ENCODE measurements around the gene ZFYVE9. TPM values are rescaled to one million over a fixed set of nuclear protein-coding genes. Genes with fewer than 3 reads are reported as not detected.
"Not testable (repeated sequence)": the region's sequence is repeated elsewhere in the genome, so short reads cannot be mapped to it uniquely, and the experiment has no call there.

ZFYVE9 gene
- total RNA-seq, 4 donors from 2014 or later = 12.7 to 31.1 (median 16.2) TPM

GRCh38 chr1:52368383-52369172 lies 226.7 kb downstream of the ZFYVE9 start:
- WGBS, 2 donors = 6 to 14% methylated on average over 11 to 38 of the region's 51 CpGs
- Histone ChIP-seq H3K9me3 (no peaks in the 10 kb centered on the region), H3K4me3 (peak overlapping the region; percentile 50 to 73 (median 52)), H3K27me3 (no peaks in the 10 kb centered on the region), H3K36me3 (peaks cover 0 to 15% (median 0%) of the 10 kb centered on the region in 3 donors), H3K4me1 (peaks cover 21 to 50% (median 25%) of the 10 kb centered on the region in 3 donors), H3K27ac (peak overlapping the region; percentile 80 to 89 (median 88))
- intact Hi-C loops (cut with DNase I) = no loop called here
- no peak for DNase-seq
- no peak for TF ChIP-seq POLR2A (IDR thresholded peaks at IDR 0.05)
- no peak for TF ChIP-seq CTCF (IDR thresholded peaks at IDR 0.05)

DNA sequence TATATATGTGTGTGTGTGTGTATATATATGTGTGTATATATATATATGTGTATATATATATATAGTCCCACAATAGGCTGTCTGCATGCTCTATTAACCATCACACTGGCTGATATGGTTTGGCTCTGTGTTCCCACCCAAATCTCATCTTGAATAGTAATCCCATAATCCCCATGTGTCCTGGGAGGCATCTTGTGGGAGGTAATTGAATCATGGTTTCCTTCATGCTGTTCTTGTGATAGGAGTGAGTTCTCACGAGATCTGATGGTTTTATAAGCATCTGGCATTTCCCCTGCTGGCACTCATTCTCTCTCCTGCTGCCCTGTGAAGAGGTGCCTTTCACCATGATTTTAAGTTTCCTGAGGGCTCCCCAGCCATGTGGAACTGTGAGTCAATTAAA lies 228.0 kb downstream of the ZFYVE9 start:
- intact Hi-C loops (cut with DNase I); H3K27me3 ChIP-seq; H3K9me3 ChIP-seq; H3K4me3 ChIP-seq; H3K27ac ChIP-seq; DNase-seq: not testable (repeated sequence)
- peaks cover 0 to 18% (median 0%) of the 10 kb centered on the region in 3 donors for H3K36me3 ChIP-seq
- H3K4me1 ChIP-seq = peaks cover 15 to 37% (median 17%) of the 10 kb centered on the region in 3 donors
- 54 to 73% methylated on average over 1 of the region's 1 CpG for WGBS, 2 donors

DNA sequence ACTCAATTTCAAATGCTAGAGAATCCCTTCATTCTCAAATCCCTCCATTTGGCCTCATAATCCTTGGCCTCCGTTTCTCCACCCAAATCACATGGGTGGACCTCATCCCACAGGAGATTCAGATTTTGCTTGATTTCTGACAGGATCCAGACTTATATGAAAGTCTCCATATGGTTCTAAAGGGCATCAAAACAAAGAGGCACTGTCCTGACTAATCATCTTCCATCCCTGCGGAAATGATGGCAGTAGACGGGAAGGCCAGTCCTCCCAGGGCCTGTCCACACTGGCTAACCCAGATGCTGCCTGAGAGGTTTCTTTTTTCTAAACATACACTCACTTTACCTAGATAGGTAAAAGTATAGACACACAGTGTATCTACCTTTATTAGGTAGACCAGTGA lies 243.5 kb downstream of the ZFYVE9 start:
- WGBS, 2 donors = 93 to 96% methylated on average over 3 of the region's 3 CpGs
- Histone ChIP-seq H3K4me1 (peaks cover 0 to 7% (median 0%) of the 10 kb centered on the region in 3 donors), H3K9me3 (no peaks in the 10 kb centered on the region), H3K27me3 (no peaks in the 10 kb centered on the region), H3K4me3 (no peak overlapping the region), H3K27ac (no peak overlapping the region), H3K36me3 (peaks cover 0 to 24% (median 0%) of the 10 kb centered on the region in 3 donors)
- TF ChIP-seq POLR2A (IDR thresholded peaks at IDR 0.05) (no peak), CTCF (IDR thresholded peaks at IDR 0.05) (no peak)
- DNase-seq = no peak
- intact Hi-C loops (cut with DNase I) = no loop called here

DNA sequence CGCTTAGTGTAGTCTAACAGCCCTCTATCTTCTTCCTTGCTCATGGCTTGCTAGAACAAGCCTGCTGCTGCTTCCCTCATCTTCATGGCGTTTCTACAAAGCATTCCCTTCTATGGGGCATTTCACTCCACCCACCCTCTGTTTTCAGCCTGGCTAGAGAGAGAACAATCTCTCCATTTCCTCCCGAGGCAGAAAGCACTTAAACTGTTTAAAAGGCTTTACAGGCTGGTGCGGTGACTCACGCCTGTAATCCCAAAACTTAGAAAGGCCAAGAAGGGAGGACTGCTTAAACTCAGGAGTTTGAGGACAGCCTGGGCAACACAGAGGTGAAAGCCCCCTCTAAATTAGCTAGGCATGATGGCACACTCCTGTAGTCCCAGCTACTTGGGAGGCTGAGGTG lies 244.6 kb downstream of the ZFYVE9 start:
- H3K27me3 ChIP-seq = no peaks in the 10 kb centered on the region
- no peak for TF ChIP-seq POLR2A (IDR thresholded peaks at IDR 0.05)
- 27 to 46% methylated on average over 2 to 5 of the region's 5 CpGs for WGBS, 2 donors
- peak overlapping the region in 2 of 4 donors; percentile 16 to 34 for H3K27ac ChIP-seq
- DNase-seq = no peak
- peaks cover 0 to 24% (median 0%) of the 10 kb centered on the region in 3 donors for H3K36me3 ChIP-seq
- no peak overlapping the region for H3K4me3 ChIP-seq
- peaks cover 0 to 7% (median 0%) of the 10 kb centered on the region in 3 donors for H3K4me1 ChIP-seq
- H3K9me3 ChIP-seq = no peaks in the 10 kb centered on the region
- intact Hi-C loops (cut with DNase I) = no loop called here

GRCh38 chr1:52393174-52393573 lies 251.3 kb downstream of the ZFYVE9 start:
- no peaks in the 10 kb centered on the region for H3K27me3 ChIP-seq
- TF ChIP-seq CTCF (IDR thresholded peaks at IDR 0.05) (no peak), POLR2A (IDR thresholded peaks at IDR 0.05) (no peak)
- H3K4me3 ChIP-seq = no peak overlapping the region
- peaks cover 0 to 13% (median 0%) of the 10 kb centered on the region in 3 donors for H3K36me3 ChIP-seq
- H3K4me1 ChIP-seq = no peaks in the 10 kb centered on the region
- H3K27ac ChIP-seq = no peak overlapping the region
- intact Hi-C loops (cut with DNase I) = no loop called here
- no peak for DNase-seq
- 88 to 93% methylated on average over 5 of the region's 5 CpGs for WGBS, 2 donors
- H3K9me3 ChIP-seq = no peaks in the 10 kb centered on the region

Other genes with a start within 250 kb of the ZFYVE9 start
- gene RAB3B, start 151.4 kb upstream of the ZFYVE9 start, total RNA-seq = under 1 TPM in 3 of 4 donors, not detected in 1; under 0.01 TPM
- 1 to 10 TPM; 4.8 to 8.6 (median 7.7) TPM for gene KTI12, start 108.3 kb upstream of the ZFYVE9 start, total RNA-seq
- gene TXNDC12, start 86.9 kb upstream of the ZFYVE9 start, total RNA-seq = 10 to 100 TPM; 16.6 to 29.8 (median 23.2) TPM
- 10 to 100 TPM; 33.8 to 46.5 (median 37.0) TPM for gene BTF3L4, start 85.8 kb upstream of the ZFYVE9 start, total RNA-seq
- 10 to 100 TPM; 16.9 to 21.2 (median 18.3) TPM for gene CC2D1B, start 224.1 kb downstream of the ZFYVE9 start, total RNA-seq

All from esophagus squamous epithelium (tissue), 5 donors.